Loucy (cell line): ENCODE measurements around the gene SGO2.

Experiments
- CTCF ChIP-seq: fragments of 200-600 bp; sonication (generic); conservative IDR thresholded peaks from 2 replicates; pipeline ENCODE4 v1.5.1; 2014; ENCODE audit warnings: mild to moderate bottlenecking, antibody characterized with exemption, low read length
- EZH2phosphoT487 ChIP-seq: fragments of 200-600 bp; IDR thresholded peaks from 2 replicates; pipeline ENCODE4 v1.6.1; 2018; ENCODE audit warnings: antibody characterized with exemption, mild to moderate bottlenecking, moderate library complexity, borderline replicate concordance

GRCh38 chr2:200618054-200618419 is 92.0 kb downstream of the SGO2 start:
- TF ChIP-seq CTCF = no peak
- no peak for TF ChIP-seq EZH2phosphoT487
